NB4 (cell line): ENCODE results near the gene NBEA.

Experiments
- CTCF ChIP-seq: IDR thresholded peaks from one replicate; pipeline ENCODE4 v1.5.1; 2012; ENCODE audit warnings: low read depth, low read length
- MAX ChIP-seq: IDR thresholded peaks from 2 replicates; pipeline ENCODE4 v1.6.1; 2011; ENCODE audit warnings: low read depth, low read length
- POLR2A ChIP-seq: IDR thresholded peaks from 2 replicates; pipeline ENCODE4 v1.6.1; 2011; ENCODE audit warnings: mild to moderate bottlenecking; ENCODE audit not compliant: insufficient read length; ENCODE audit errors: extremely low read depth

- TF ChIP-seq MAX: no peak
- TF ChIP-seq CTCF: no peak
- TF ChIP-seq POLR2A: no peak
These were observed 752.0 kb downstream of the NBEA start for GRCh38 chr13:35694031-35694430.
